Thymus (tissue), 11 donors: ENCODE measurements around the gene SP3. TPM values are rescaled to one million over a fixed set of nuclear protein-coding genes. Genes with fewer than 3 reads are reported as not detected.

Experiments
- DNase-seq, 9 donors: peaks; one replicate each; pipeline ENCODE4 v3.0.0-alpha.2; 2013; ENCODE audit warnings: low spot score in 9 of 9, low read depth in 6 of 9, missing footprints in 1 of 9
- H3K27ac ChIP-seq, 2 donors: one replicate each; pipeline ENCODE4 v1.5.1; 2013; ENCODE audit warnings: control low read depth in 1 of 2, low read depth in 1 of 2, low read length in 1 of 2, mild to moderate bottlenecking in 1 of 2, moderate library complexity in 1 of 2
- H3K27me3 ChIP-seq, 2 donors: one replicate each; pipeline ENCODE4 v1.5.1; 2013; ENCODE audit warnings: low read length in 1 of 2; ENCODE audit not compliant: control insufficient read depth in 2 of 2, insufficient read depth in 1 of 2
- H3K36me3 ChIP-seq, 2 donors: one replicate each; pipeline ENCODE4 v1.5.1; 2013; ENCODE audit warnings: low read length in 1 of 2, mild to moderate bottlenecking in 1 of 2, moderate library complexity in 1 of 2; ENCODE audit not compliant: control insufficient read depth in 2 of 2, insufficient read depth in 2 of 2
- H3K4me1 ChIP-seq, 2 donors: one replicate each; pipeline ENCODE4 v1.5.1; 2013; ENCODE audit warnings: low read length in 2 of 2; ENCODE audit not compliant: control insufficient read depth in 2 of 2, insufficient read depth in 2 of 2
- H3K4me3 ChIP-seq, 2 donors: one replicate each; pipeline ENCODE4 v1.5.1; 2013; ENCODE audit warnings: low read length in 2 of 2, control low read depth in 1 of 2, mild to moderate bottlenecking in 1 of 2
- H3K9me3 ChIP-seq, 2 donors: one replicate each; pipeline ENCODE4 v1.5.1; 2013; ENCODE audit warnings: low read length in 1 of 2, mild to moderate bottlenecking in 1 of 2; ENCODE audit not compliant: control insufficient read depth in 2 of 2, insufficient read depth in 1 of 2
- WGBS: extraction: QIAGEN DNeasy Blood & Tissue Kit; methylation state at CpG from one replicate; pipeline ENCODE4 v1.1.7; 2013; 5-methylcytosine and 5-hydroxymethylcytosine counted together
- polyA plus RNA-seq: library from polyadenylated mRNA; stranded (reverse); fragments of 200-250 nt; gene quantifications from one replicate; pipeline ENCODE4 v1.2.3, GENCODE V29; 2013
- total RNA-seq: library from RNA; stranded (reverse); fragments of 120-200 nt; gene quantifications from one replicate; pipeline ENCODE4 v1.2.4, GENCODE V29; 2013
- donor health status: healthy.

SP3 gene
- total and polyA plus RNA-seq, 2 donors = 43.7 to 168 TPM

DNA sequence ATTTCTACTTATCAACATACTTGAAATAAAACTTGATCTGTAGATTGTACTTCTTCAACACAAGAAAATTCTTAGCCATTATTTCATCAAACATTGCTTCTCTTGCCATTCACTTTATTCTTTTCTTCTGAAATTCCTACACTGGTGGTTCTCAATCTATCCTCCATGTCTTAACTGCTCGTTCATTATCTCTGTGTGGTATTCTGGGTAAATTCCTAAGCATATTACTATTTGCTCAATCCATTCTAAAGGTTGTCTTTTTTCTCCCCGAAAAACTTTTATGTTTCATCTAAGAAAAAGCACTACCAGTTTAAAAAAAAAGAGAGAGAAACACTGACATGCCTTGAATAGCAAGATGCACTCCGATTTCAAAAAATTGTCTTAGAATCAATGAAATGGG is 18.0 kb downstream of the SP3 start:
- no peak for DNase-seq
- peaks cover 0 to 34% of the 10 kb centered on the region in 2 donors for H3K36me3 ChIP-seq
- WGBS = 97% methylated on average over 3 of the region's 3 CpGs
- no peaks in the 10 kb centered on the region for H3K27me3 ChIP-seq
- no peaks in the 10 kb centered on the region for H3K9me3 ChIP-seq
- no peak overlapping the region for H3K4me3 ChIP-seq
- H3K4me1 ChIP-seq = peaks cover 0 to 3% of the 10 kb centered on the region in 2 donors
- no peak overlapping the region for H3K27ac ChIP-seq

DNA sequence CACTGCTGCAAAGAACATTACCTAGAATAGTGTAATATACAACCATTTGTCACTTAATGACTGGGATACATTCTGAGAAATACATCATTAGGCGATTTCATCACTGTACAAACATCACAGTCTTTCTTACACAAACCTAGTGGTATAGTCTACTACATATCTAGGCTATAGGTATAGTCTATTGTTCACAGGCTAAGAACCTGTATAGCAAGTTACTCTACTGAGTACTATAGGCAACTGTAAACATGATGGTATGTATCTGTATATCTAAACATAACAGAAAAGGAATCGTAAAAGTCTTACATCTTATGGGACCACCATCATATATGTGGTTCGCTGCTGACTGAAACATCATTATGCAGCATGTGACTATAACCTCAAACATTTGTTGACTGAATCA is 21.4 kb downstream of the SP3 start:
- no peak for DNase-seq
- Histone ChIP-seq H3K27ac (no peak overlapping the region), H3K9me3 (no peaks in the 10 kb centered on the region), H3K36me3 (peaks cover 0 to 26% of the 10 kb centered on the region in 2 donors), H3K4me1 (no peaks in the 10 kb centered on the region), H3K4me3 (no peak overlapping the region), H3K27me3 (no peaks in the 10 kb centered on the region)
- over 99% methylated on average over 3 of the region's 3 CpGs for WGBS

DNA sequence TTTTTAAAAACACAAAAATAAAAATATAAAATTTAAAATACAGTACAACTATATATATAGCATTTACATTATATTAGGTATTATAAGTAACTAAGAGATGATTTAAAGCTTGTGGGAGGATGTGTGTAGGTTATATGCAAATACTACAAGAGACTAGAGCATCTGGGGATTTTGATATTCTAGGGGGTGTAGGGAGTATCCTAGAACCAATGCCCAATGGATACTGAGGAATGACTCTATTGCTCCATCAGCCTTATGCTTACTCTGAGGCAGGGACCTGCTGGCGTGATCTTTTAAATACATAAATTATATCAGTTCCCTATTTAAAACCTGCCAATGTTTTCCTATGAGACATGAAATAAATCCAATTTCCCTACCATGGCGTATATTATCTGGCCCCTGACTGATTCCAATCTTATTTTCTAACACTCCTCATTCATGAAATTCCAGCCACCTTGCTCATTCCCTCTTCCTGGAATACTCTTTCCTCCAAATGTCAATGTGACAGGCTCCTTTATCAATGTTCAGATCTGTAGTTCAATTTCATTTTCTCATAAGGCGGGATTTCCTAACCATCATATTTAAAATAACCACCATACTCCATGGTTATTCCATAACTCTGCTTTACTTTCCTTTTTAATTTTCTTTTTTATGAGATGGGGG is 22.2 kb downstream of the SP3 start:
- Histone ChIP-seq H3K27me3 (no peaks in the 10 kb centered on the region), H3K4me1 (no peaks in the 10 kb centered on the region), H3K36me3 (peaks cover 0 to 23% of the 10 kb centered on the region in 2 donors), H3K27ac (no peak overlapping the region), H3K4me3 (no peak overlapping the region), H3K9me3 (no peaks in the 10 kb centered on the region)
- 98% methylated on average over 3 of the region's 3 CpGs for WGBS
- no peak for DNase-seq

DNA sequence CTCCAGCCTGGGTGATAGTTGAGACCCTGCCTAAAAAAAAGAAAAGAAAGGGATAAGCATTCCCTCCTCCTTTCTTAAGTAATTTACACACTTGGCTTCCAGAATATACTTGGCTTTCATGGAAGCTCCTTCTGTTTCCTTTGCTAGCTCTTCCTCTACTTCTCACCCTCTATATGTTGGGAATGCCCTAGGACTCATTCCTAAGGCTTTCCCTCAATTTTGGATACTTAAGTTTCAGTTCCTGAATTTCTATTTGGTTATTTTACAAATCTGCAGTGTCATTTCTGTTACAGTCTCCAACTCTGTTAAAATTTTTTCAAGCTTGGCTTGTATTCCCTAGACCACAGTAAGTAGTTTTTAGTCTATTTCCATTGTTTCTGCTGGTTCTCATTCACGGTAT is 23.6 kb downstream of the SP3 start:
- H3K27ac ChIP-seq = no peak overlapping the region
- H3K27me3 ChIP-seq = no peaks in the 10 kb centered on the region
- H3K9me3 ChIP-seq = no peaks in the 10 kb centered on the region
- H3K4me1 ChIP-seq = no peaks in the 10 kb centered on the region
- WGBS = 73% methylated on average over 1 of the region's 1 CpG
- H3K36me3 ChIP-seq = peaks cover 0 to 20% of the 10 kb centered on the region in 2 donors
- no peak for DNase-seq
- H3K4me3 ChIP-seq = no peak overlapping the region

DNA sequence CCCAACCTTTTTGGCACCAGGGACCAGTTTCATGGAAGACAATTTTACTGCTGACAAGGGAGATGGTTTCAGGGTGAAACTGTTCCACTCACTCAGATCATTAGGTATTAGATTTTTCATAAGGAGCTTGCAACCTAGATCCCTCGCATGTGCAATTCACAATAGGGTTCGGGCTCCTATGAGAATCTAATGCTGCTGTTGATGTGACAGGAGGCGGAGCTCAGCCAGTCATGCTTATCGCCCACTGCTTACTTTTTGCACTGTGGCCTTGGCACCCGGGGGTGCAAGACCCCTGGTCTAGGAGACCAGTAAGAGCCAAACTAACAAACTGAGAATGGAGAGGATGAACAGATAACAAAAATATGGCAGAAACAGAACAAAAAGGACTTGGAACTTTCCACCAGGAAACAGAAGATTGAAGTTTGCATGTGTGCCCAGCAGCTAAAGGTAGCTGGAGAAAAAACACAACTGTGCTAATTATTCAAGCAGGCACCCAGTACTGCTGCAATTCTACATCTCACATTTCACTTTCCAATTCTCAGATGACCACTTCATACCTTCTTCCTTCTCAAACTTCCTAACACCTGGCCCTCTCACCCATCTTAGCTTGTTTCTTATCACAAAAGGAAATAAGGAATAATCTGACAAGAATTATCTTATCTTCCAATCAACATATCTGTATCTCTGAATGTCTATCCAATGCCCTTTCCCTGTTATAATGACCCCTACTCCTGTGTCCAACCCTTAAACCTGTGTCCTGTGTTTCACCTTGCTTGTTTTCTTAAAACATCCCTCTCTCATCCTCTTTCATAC is 24.8 kb downstream of the SP3 start:
- no peaks in the 10 kb centered on the region for H3K27me3 ChIP-seq
- H3K27ac ChIP-seq = no peak overlapping the region
- peaks cover 0 to 20% of the 10 kb centered on the region in 2 donors for H3K36me3 ChIP-seq
- H3K4me1 ChIP-seq = no peaks in the 10 kb centered on the region
- H3K9me3 ChIP-seq = no peaks in the 10 kb centered on the region
- no peak for DNase-seq
- WGBS = 96% methylated on average over 5 of the region's 5 CpGs
- no peak overlapping the region for H3K4me3 ChIP-seq

DNA sequence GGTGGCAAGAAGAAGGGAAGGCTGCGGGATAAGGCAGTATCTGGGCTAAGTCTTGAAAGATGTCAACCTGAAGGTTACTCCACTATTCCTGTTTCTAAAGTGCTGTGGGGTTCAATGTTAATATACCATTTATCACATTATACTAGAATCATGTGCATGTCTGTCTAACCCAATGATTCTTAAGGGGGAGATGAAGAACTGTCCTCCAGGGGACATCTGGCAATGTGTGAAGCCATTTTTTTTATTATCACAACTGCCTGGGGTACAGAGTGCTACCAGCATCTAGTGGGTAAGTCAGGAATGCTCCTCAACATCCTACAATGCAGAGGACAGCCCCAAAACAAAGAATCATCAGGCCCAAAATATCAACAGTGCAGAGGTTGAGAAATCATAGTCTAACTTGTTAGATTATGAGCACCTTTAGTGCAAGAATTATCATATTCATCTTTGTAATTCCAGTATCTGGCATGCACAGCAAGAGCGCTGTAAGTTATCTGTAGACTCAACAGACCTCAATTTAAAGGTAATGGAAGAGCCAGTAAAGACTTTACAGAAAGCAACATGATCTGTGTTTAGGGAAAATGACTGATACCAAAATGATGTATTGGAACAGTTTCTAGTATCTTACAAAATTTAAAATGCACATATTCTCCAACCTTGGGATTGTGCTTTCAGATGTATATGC is 26.3 kb downstream of the SP3 start:
- peaks cover 0 to 14% of the 10 kb centered on the region in 2 donors for H3K36me3 ChIP-seq

DNA sequence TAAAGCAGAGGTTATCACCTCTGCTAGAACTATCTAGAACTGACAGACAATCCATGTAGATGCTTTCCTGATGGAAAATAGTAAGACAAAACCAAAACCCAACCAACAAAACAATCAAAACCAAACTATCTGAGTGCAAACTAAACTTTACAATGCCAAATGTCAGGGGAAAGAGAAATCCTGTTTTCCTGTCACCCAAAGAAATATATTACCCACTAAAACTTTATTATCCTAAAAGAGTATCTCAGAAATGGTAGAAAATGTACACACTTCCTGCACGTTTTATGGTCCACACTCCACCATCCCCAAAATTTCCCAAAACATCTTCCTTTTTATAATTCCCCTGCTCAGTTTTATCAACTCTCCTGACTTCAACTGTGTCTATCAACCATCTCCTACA is 29.9 kb downstream of the SP3 start:
- Histone ChIP-seq H3K4me3 (no peak overlapping the region), H3K27ac (no peak overlapping the region), H3K27me3 (no peaks in the 10 kb centered on the region), H3K9me3 (no peaks in the 10 kb centered on the region), H3K4me1 (no peaks in the 10 kb centered on the region), H3K36me3 (peaks cover 0 to 24% of the 10 kb centered on the region in 2 donors)
- WGBS = 91% methylated on average over 1 of the region's 1 CpG
- DNase-seq = no peak

More for the DNA sequence above, 26.3 kb downstream of the SP3 start:
- H3K27ac ChIP-seq = no peak overlapping the region
- 98% methylated on average over 2 of the region's 2 CpGs for WGBS
- no peak for DNase-seq
- no peaks in the 10 kb centered on the region for H3K27me3 ChIP-seq
- H3K9me3 ChIP-seq = no peaks in the 10 kb centered on the region
- H3K4me3 ChIP-seq = no peak overlapping the region
- H3K4me1 ChIP-seq = no peaks in the 10 kb centered on the region

DNA sequence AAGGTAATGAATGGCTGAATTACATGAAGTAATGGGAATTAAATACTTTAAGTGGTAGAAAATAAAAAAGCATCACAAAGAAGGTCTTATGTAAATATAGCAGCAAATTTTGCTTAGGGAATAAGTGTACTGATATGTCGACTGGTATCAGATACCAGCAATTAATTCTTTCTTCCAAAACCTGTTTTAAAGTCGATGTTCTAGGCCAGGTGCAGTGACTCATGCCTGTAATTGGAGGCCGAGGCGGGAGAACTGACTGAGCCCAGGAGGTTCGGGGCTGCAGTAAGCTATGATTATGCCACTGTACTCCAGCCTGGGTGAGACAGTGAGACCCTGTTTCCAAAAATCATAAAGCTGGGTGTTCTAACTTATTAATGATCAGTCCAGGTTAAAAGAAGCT is 30.3 kb downstream of the SP3 start:
- WGBS = 93% methylated on average over 5 of the region's 5 CpGs
- Histone ChIP-seq H3K36me3 (peaks cover 0 to 26% of the 10 kb centered on the region in 2 donors), H3K27ac (no peak overlapping the region), H3K4me3 (no peak overlapping the region), H3K27me3 (no peaks in the 10 kb centered on the region), H3K4me1 (no peaks in the 10 kb centered on the region), H3K9me3 (no peaks in the 10 kb centered on the region)
- DNase-seq = no peak

DNA sequence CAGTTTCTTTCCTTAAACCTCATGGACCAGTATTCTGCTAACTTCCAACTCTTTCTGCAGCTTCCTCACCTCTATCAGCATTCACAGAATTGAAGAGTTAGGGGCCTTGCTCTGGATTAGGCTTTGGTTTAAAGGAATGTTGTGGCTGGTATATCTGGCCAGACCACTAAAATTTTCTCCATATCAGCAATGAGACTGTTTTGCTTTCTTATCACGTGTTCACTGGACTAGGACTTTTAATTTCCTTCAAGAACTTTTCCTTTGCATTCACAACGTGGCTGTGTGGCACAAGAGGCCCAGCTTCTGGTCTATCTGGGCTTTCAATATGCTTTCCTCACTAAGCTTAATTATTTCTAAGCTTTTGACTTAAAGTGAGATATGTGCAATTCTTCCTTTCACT is 33.4 kb downstream of the SP3 start:
- WGBS = 98% methylated on average over 2 of the region's 2 CpGs
- peaks cover 0 to 34% of the 10 kb centered on the region in 2 donors for H3K36me3 ChIP-seq
- no peaks in the 10 kb centered on the region for H3K4me1 ChIP-seq
- H3K9me3 ChIP-seq = no peaks in the 10 kb centered on the region
- H3K27ac ChIP-seq = no peak overlapping the region
- no peak for DNase-seq
- H3K27me3 ChIP-seq = no peaks in the 10 kb centered on the region
- no peak overlapping the region for H3K4me3 ChIP-seq
